HG03521 (cell line): ENCODE results near the gene PGAM2.
A peak's percentile ranks its signal among the peaks of the same experiment; 100 is the strongest.

Experiments used
- ATAC-seq: cut with Tn5 transposase; IDR thresholded peaks from one replicate; pipeline ENCODE4 v1.9.1; 2021; ENCODE audit warnings: mild to moderate bottlenecking, moderate library complexity; ENCODE audit not compliant: unreplicated experiment

The PGAM2 gene

DNA sequence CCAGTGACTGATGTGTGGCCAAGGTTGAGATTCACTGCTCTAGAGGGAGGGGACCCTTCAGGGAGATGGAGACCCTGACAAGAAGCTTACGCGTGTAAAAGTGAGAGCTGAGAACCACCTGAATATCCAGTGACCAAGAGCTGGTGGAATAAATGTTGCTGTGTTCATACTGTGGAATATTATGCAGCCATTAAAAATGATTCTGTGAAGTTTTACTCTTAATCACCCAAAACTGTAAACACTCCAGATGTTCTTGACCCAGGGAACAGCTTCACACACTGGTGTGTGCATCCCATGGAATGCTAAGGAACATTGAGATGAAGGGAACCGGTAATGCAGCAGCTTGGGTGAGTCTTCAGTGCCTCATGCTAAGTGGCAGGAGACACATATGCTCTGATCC lies 21.3 kb upstream of the PGAM2 start:
- ATAC-seq: no peak

DNA sequence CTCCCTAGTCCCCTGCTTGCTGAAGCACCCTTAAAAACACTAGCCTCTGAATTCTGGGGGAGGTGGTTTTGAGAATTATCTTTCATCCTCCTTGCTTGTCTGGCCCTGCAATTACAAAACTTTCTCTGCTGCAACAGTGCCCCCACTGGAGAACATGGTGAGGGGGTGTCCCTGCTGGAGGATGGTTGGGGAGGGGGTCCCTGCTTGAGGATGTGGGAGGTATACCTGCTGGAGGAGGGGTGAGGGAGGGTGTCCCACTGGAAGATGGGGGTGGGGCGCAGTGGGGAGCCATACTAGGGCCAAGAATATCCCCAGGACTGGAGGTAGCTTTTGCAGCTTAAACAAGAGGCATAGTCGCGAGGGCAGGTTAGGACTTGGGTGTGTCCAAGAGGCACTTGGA lies 20.2 kb upstream of the PGAM2 start:
- ATAC-seq: no peak

DNA sequence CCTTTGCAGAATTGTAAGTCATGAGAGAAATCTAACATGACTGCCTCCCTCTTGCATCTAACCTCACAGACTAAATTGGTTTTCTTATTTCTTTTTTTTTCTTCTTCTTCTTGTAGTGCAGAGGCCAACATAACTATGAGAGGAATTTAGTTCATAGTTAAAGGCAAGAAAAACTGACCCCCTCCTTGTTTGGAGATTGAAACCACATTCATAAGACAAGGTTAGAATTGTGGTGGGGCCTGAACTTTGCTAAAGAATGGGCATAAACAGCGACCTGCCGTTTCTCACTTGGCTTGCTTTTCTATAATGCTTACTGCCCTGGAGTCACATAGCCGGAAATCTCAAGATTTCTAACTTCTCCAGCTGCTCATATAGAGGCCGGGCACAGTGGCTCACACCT lies 19.3 kb upstream of the PGAM2 start:
- ATAC-seq: no peak

DNA sequence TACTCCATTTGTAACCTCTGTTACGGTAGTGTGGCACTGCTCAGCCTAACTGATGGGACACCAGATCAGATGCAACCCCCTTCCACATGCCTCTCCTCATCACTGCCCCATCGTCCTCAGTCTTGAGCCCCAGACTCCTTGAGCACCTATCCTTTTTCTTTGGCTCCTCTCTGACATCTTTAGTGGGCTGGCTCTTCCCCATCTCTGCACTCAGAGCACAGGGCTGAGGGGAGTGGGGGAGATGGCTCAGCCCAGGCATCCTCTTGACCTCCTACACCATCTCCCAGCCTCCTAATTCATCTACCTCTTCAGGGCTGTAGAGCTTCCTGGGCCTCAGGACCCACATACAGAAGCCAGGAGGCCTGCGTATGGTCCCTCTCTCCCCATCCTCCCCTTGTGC lies 18.4 kb upstream of the PGAM2 start:
- ATAC-seq: no peak

DNA sequence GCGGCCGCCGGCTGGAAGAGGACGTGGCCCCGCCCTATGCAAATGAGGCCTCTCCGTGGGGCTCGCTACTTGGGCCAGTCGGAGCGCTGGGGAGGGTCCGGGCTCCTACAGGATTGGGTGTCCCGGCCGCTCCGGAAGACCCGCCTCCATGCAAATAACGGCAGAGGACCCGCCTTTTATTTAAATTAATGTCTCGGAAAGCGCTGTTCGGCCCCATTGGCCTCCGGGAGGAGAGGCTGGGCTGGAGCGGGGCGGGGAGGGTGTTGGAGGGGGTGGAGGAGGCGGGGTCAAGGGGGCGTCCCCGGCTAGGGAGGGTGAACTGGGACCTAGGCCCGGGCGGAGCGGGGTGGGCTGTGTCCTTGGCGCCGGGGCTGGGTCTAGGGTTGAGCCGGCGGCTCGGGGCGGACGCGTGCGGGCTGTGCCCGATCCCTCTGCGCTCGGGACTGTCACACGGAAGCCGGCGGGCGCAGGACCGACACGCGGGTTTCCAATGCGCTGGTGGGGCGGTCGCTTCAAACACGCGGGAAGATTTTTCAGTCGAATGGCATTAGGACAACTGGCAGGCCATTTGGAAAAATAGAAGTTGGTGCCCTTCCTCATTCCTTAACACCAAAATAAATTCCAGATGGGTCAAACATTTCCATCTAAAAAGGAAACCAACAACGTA lies 17.3 kb upstream of the PGAM2 start:
- peak; percentile 92 for ATAC-seq

DNA sequence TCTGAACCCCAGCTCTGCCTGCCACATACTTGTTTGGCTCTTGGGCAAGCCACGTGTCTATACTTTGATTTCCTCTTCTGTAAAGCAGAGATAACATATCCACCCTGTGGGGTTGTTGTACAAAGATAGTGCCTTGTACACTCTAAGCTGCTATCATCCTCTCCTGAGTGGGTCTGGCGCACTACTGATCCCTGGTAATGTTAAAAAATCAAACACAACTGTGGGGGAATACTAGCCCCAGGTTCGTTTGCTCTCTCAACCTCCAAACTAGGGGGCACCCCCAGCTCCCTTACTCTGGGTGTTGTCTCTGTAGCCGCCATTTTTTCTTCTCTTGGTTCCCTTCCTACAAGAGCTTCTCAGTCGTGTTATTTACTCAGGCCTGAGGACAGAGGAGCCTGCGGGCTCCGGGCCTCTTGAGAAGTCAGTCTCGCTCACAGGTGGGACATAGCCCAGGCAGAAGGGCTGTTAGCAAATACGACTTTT lies 15.9 kb upstream of the PGAM2 start:
- no peak for ATAC-seq

DNA sequence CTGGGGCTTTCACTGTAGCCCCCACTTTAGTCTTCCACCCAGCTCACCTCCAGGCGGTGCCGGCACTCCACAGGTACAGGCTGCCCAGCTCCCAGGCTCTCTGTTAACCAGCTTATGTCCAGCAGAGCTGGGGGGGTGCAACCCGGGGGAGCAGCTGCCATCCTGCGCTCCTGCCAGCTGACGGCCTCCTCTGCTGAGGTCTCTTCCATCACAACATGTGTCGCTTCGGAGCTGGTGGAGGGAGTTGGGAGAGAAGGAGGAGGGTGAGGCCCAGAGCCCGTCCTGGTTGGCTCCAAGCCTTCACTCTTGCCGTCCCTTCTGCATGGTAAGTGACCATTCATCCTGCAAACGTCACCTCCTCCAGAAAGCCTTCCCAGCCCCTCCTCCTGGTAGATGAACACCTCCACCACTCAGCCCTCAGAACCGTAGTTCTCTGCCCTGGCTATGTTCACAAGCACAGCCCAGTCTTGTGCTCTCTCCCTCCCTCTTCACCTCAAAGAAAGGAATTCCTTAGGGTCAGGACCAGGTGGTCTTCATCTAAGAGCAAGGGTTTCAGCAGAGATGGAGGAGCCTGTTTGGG lies 15.4 kb upstream of the PGAM2 start:
- no peak for ATAC-seq

DNA sequence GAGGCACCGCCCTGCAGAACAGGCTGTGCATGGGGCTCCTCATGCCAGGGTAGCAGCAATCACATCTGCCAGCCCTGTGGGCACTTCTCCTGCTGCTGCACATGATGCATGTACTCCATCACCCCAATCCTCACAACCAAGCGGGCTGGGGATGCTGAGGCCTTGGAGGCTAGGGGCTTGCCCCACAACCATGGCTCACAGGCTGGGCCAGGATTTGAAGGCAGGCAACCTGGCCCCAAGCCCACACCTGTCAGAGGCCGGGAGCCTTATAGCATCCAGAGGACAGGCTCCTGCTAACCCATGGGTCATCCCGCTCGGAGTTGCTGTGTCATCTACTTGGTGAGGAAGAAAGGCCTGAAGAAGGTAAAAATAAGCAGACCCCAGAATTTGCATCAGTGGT lies 14.8 kb upstream of the PGAM2 start:
- ATAC-seq: no peak

DNA sequence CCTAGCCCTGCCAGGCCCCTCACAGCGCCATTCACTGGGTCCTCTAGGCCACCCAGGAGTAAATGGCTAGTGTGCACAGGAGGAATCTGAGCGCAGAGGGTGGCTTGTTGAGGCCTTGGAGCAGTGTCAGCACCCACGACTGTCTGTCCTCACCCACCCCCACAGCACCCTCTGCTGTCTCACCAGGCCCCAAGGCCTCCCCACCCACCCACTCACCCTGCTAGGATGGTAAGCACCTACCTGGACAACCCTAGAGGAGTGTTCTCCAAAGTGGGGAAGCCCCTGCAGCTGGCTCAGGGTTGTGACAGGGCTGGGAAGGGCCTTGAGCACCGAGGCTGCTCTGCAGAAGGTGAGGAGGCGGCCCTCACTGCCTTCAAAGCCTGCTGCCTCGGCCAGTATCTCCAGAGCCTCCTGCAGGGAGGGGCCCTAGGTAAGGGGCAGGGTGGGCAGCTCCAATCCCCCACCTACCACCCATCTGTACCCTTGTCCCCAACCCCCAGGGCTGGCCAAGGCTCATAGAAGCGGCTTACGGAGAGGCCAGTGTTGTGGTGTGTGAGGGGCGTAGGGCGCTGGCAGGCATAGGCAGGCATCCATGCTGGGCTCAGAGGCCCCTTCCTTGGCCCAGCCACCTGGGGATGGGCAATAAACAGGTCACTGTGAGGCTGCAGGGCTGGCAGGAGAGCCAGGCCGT lies 14.1 kb upstream of the PGAM2 start:
- no peak for ATAC-seq

DNA sequence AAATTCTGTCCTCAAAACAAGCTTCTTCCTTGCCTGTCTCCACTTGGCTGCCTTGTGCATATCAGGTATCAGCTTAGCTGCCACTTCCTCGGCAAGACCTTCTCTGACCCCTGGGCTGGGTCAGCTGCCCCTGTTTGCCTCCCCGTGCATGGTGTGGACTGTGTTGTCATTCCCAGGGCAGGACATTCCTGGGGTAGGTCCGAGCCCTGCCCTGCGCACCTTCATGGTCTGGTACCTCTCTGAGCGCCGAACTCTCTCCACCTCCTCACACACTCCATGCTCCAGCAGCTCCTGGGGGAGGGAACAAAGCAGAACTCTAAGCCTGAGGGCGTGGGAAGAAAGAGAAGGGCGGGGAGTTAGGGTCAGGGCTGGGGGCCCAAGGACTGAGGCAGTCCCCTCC lies 13.2 kb upstream of the PGAM2 start:
- ATAC-seq: no peak

DNA sequence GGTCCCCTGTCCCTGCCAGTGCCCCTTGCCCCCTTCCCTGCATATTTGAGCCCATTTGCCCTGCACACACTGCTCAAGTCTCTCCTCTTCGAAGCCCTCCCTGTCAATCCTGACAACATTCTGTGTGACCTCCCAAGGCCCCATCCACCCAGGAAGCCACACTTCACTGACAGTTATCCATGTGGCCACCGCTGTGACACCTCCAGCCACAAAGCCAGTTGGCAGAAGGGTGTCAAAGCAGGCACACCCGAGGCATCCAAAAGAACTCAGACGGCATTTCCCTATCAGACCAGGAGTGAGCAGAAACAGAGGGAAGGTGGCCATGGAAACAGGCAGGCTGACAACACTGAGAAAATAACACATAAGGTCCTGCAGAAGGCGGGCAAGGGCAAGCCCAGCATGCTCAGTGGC lies 12.3 kb upstream of the PGAM2 start:
- no peak for ATAC-seq

DNA sequence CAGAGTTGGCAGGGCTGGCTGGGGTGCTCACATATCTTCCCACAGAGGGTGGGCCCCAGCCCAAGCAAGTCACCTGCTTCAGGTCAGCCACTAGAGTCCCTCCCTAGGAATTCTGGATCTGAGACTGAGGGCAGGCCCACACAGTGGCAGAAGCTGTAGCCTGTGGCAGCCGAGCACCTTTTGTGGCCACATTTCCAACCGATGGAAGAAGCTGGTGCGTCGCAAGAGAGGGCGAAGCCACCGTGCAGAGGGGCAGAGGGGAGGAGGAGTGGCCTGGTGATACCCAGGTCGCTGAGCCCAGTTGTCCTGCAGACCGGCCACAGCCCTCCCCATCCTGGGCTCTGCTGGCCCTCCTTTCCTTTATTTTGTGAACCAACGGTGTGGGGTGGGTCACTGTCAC lies 11.7 kb upstream of the PGAM2 start:
- ATAC-seq: no peak

DNA sequence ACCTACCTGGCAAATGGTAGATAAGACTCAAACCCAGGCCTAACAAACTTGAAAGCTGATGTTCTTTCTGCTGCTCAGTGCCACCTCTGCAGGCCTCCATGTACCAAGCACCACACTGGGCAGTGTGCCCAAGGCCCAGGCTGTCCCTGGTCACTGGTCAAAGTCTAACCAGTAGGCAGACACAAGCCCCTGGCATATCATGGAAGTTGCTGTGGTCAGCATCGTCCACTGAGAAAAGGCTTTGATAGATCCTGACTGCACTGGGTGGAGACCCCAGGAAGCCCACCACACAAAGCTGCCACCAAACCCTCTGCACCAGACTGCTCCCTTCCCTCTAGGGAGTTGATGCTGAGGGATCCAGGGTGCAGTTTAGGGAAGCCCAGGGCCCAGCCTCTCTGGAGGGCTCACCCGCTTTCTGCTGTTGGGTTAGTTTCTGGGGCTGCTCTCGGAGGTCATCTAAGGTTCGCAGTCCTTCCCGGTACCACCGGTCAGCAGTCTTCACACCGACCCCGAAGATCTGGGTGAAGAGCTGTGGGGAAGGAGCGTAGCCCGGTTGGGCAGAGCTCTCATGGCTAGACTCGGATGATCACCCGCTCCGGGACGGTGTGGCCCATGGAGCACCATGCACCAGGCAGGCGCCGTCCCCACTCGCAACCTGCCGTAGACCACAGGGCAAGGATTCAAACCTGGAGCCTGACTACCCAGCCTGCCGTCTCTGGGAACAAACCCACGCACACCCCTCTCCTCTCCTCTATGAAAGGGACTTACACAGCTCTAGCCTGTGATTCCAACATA lies 10.9 kb upstream of the PGAM2 start:
- ATAC-seq: no peak

DNA sequence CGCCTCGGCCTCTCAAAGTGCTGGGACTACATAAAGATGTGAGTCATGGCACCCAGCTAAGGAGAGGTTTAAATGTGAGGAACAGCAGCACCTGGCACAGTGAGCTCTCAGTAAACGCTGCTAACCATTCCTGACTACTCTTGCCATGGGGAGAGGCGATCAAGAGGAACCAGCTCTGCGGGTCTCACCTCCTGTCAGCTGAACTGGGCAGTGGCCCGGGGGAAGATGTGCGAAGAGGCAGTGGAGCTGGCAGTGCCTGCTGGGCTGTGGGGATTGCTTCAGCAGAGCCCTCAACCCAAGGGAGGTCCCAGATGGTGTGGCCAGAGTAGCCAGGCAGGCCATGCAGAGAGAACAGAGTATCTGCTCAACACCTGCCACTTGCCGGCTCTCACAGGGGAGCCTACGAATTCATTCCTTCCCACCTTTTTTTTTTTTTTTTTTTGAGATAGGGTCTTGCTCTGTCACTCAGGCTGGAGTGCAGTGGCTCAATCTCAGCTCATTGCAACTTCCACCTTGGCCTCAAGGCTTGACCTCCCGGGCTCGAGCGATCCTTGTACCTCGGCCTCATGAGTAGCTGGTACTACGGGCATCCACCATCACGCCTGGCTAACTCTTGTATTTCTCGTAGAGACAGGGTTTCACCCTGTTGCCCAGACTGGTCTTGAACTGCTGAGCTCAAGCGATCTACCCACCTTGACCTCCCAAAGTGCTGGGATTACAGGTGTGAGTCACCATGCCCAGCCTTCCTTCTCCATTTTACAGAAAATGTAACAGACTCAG lies 10.1 kb upstream of the PGAM2 start:
- ATAC-seq: no peak

DNA sequence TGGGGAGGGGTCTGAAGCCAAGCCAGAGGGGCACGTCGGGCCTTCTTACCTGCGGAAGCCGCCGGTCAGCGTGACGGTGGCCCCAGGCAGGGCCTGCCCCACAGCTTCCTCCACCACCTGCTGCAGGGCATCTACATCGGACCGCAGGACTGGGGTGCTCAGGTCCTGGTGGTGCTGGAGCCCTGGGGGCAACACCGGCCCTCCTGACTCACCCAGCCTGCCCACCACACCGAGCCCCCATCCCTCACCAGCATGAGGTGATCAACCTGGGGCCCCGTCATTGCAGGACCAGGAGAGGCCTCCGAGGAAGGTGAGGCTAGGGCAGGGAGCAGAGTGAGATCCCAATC lies 9.0 kb upstream of the PGAM2 start:
- no peak for ATAC-seq

DNA sequence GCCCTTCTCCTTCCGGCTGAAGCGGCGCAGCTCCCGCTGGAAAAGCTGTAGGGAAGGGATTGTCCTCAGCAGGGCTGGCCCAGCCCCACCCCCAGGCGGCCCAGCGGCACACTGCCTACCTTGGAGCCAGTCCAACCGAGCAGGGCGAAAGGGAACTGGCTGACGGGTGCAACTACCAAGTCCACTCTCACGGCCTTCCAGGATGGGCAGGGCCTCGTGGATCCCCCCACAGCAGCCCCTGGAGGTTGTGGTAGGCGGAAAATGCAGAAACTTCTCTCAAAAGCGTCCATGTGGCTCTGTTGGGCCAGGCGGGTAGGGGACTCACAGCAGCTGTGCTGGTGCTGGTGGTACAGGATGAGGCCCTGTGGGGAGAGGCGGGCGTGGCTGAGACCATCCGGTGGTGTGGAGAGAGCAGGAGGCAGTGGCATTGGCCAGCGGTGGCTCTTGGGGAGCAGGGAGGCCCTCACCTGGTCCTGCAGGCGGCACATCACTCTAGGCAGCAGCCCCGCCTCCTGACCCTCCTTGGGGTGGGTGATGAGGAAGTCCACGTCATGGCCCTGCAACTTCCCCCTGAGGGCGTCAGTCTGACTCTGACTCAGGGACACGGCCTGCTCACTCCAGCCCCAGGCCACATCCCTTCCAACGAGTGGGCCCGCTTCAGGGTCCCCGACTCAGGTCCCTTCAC lies 8.4 kb upstream of the PGAM2 start:
- no peak for ATAC-seq

DNA sequence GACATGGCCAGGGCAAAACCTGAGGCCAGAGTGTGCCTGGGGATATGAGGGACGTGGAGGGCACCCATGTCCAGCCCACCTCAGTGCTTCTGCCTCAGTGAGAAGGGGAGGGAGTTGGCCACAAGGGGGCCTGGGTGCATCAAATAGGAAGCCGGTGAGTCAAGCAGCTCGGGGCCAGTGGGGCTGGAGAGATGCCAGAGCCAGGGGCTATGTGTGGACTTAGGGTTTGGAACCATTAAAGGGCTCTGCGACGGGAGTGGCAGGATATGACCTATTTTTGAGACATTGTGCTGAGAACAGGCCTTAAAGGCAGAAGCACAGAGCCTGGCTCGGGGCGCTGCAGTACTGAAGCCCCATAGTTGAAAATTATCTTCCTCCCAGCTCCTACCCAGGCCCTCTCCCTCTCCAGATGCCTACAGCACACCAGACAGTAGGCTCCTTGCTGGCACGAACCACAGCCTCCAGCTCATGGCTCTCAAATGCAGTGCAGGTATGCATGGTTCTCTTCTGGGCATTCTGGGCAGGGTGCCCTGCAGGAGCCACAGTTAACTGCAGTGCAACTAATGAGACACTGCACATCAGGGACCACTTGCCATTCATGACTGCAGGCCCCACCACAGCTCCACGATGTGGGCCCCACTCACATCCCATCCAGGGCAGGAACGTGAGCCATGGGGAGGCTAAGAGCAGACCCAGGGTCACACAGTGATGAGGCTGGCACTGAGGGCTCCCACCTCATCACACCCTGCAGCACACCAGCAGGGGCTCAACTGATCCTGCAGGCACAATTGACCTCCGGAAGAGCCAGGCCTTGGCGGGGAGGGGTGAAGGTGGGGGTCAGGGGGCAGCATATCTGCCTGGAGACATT lies 7.2 kb upstream of the PGAM2 start:
- no peak for ATAC-seq

DNA sequence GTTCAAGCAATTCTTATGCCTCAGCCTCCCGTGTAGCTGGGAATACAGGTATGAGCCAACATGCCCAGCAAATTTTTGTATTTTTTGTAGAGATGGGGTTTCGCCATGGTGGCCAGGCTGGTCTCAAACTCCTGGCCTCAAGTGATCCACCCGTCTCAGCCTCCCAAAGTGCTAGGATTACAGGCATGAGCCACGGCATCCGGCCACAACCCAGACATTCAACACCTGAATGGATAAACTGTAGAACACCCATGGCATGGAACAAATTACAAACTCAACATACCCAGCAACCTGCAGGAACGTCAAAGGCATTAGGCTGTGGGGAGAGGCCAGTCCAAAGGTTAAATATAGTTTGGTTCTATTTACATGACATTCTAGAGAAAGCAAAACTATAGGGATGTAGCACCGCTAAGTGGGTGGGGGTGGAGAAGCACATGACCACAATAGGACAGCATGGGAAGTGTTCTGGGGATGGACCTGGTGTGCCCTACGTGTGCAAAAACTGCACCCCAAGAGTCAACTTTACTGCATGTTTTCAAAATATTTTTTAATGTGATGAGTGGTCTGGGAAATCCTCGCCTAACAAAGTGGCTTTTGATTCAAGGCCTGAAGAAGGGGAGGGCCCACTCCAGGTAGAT lies 6.5 kb upstream of the PGAM2 start:
- no peak for ATAC-seq

DNA sequence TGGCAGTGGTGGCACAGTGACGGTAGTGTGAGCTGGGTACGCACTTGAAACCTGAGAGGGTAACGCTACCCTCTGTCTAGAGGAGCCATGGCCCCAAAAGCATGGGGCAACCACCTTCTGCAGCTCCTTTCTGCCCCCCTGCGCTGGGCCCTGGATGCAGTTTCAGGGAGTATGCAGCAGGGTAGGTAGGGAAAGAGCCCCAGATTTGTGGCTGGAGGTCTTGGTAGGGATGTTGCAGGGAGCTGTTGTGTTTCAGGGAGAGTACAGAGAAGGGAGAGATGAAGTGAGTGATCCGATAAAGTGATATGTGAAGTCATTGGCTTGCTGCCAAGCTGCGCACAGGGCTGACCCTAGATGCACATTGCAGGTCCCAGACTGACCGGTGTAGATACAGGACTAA lies 2.7 kb upstream of the PGAM2 start:
- no peak for ATAC-seq
